ENCODE measurements around the gene UTF1.

UTF1 gene

GRCh38 chr10:133267293-133267692 is 37.3 kb downstream of the UTF1 start:
- DNase-seq: no peak

- no peak for DNase-seq
Measured at GRCh38 chr10:133267829-133268228, 37.8 kb downstream of the UTF1 start.

GRCh38 chr10:133268532-133268931 is 38.5 kb downstream of the UTF1 start:
- no peak for DNase-seq

- DNase-seq: no peak
Measured at GRCh38 chr10:133269367-133269766, 39.4 kb downstream of the UTF1 start.

GRCh38 chr10:133270204-133270603 is 40.2 kb downstream of the UTF1 start:
- DNase-seq: no peak

- DNase-seq: no peak
Measured at GRCh38 chr10:133270773-133271297, 40.8 kb downstream of the UTF1 start.

GRCh38 chr10:133271521-133272300 is 41.7 kb downstream of the UTF1 start:
- no peak for DNase-seq

- DNase-seq: no peak
Measured at GRCh38 chr10:133272301-133272963, 42.4 kb downstream of the UTF1 start.

- DNase-seq: no peak
Measured at GRCh38 chr10:133272964-133273420, 43.0 kb downstream of the UTF1 start.

- no peak for DNase-seq
Measured at GRCh38 chr10:133273534-133274143, 43.6 kb downstream of the UTF1 start.

GRCh38 chr10:133274751-133275683 is 45.0 kb downstream of the UTF1 start:
- DNase-seq: no peak

GRCh38 chr10:133275684-133276092 is 45.7 kb downstream of the UTF1 start:
- no peak for DNase-seq

GRCh38 chr10:133276100-133276434 is 46.0 kb downstream of the UTF1 start:
- no peak for DNase-seq

GRCh38 chr10:133276435-133277201 is 46.6 kb downstream of the UTF1 start, which contains the start of gene ADAM8:
TSS of gene ADAM8 (minus strand) at chr10:133276868. CDS start at chr10:133276817, 51 bp downstream.
- DNase-seq: no peak

GRCh38 chr10:133277277-133277992 is 47.4 kb downstream of the UTF1 start:
- no peak for DNase-seq

GRCh38 chr10:133277993-133278576 is 48.1 kb downstream of the UTF1 start:
- DNase-seq: no peak

- no peak for DNase-seq
Measured at GRCh38 chr10:133278577-133279265, 48.7 kb downstream of the UTF1 start.

- DNase-seq: no peak
Measured at GRCh38 chr10:133279326-133280226, 49.6 kb downstream of the UTF1 start.
